NT2/D1 (cell line): ENCODE data around the gene C3.
A peak's percentile ranks its signal among the peaks of the same experiment; 100 is the strongest.
"Not testable (repeated sequence)": the region's sequence is repeated elsewhere in the genome, so short reads cannot be mapped to it uniquely, and the experiment has no call there.

Experiments
- DNase-seq: peaks from one replicate; pipeline ENCODE4 v3.0.0-alpha.2; 2011; ENCODE audit warnings: low read depth, low spot score
- H3K27me3 ChIP-seq: 2 replicates; pipeline ENCODE4 v1.6.0; 2011; ENCODE audit warnings: mild to moderate bottlenecking; ENCODE audit not compliant: insufficient read length, insufficient read depth
- H3K36me3 ChIP-seq: 2 replicates; pipeline ENCODE4 v1.6.1; 2011; ENCODE audit warnings: mild to moderate bottlenecking, low read length, mixed read lengths; ENCODE audit not compliant: insufficient read depth, insufficient read length
- H3K4me1 ChIP-seq: 2 replicates; pipeline ENCODE4 v1.5.1; 2011; ENCODE audit not compliant: insufficient read depth, insufficient read length
- H3K4me3 ChIP-seq: 2 replicates; pipeline ENCODE4 v1.5.1; 2011; ENCODE audit warnings: low read depth; ENCODE audit not compliant: insufficient read length
- H3K9ac ChIP-seq: 2 replicates; pipeline ENCODE4 v1.6.0; 2011; ENCODE audit warnings: low read depth; ENCODE audit not compliant: insufficient read length
- H3K9me3 ChIP-seq: 2 replicates; pipeline ENCODE4 v1.5.1; 2011; ENCODE audit warnings: mild to moderate bottlenecking, low read length; ENCODE audit not compliant: insufficient read depth
- SUZ12 ChIP-seq: IDR thresholded peaks from 2 replicates; pipeline ENCODE4 v1.6.1; 2011; ENCODE audit not compliant: insufficient read length, insufficient read depth; ENCODE audit errors: extremely low read depth
- YY1 ChIP-seq: IDR thresholded peaks from 2 replicates; pipeline ENCODE4 v1.6.1; 2011; ENCODE audit not compliant: insufficient read length, insufficient read depth
- ZNF274 ChIP-seq: IDR thresholded peaks from 2 replicates; pipeline ENCODE4 v1.6.1; 2011; ENCODE audit warnings: mild to moderate bottlenecking, low read depth, low read length

C3 gene

GRCh38 chr19:6753178-6754031 is 33.0 kb upstream of the C3 start:
- peak overlapping the region; percentile 87 for H3K9ac ChIP-seq
- peak; percentile 92 for DNase-seq

GRCh38 chr19:6752256-6753177 is 32.1 kb upstream of the C3 start:
- Histone ChIP-seq H3K9me3 (no peaks in the 10 kb centered on the region), H3K9ac (peak overlapping the region; percentile 87), H3K27me3 (no peaks in the 10 kb centered on the region), H3K36me3 (peaks cover 65% of the 10 kb centered on the region), H3K4me1 (peaks cover 18% of the 10 kb centered on the region), H3K4me3 (peak overlapping the region; percentile 41)
- TF ChIP-seq SUZ12 = no peak
- no peak for TF ChIP-seq YY1
- no peak for TF ChIP-seq ZNF274
- DNase-seq = no peak

More at GRCh38 chr19:6753178-6754031, 33.0 kb upstream of the C3 start:
- Histone ChIP-seq H3K9me3 (no peaks in the 10 kb centered on the region), H3K27me3 (no peaks in the 10 kb centered on the region), H3K4me3 (peak overlapping the region; percentile 41), H3K36me3 (peaks cover 57% of the 10 kb centered on the region), H3K4me1 (peaks cover 18% of the 10 kb centered on the region)
- TF ChIP-seq SUZ12 (no peak), ZNF274 (no peak), YY1 (no peak)

GRCh38 chr19:6751189-6751588 is 30.7 kb upstream of the C3 start:
- H3K9me3 ChIP-seq = peaks cover 7% of the 10 kb centered on the region; the same call in 1 of the 2 replicates
- H3K4me1 ChIP-seq = peaks cover 18% of the 10 kb centered on the region
- peaks cover 78% of the 10 kb centered on the region for H3K36me3 ChIP-seq
- DNase-seq = no peak
- H3K27me3 ChIP-seq = no peaks in the 10 kb centered on the region
- TF ChIP-seq YY1 = no peak
- TF ChIP-seq ZNF274 = no peak
- TF ChIP-seq SUZ12 = no peak
- no peak overlapping the region for H3K4me3 ChIP-seq
- H3K9ac ChIP-seq = no peak overlapping the region

- TF ChIP-seq YY1 (no peak), ZNF274 (no peak), SUZ12 (no peak)
- DNase-seq = no peak
- H3K4me3 ChIP-seq = no peak overlapping the region
- H3K9me3 ChIP-seq = peaks cover 7% of the 10 kb centered on the region; the same call in 1 of the 2 replicates
- H3K9ac ChIP-seq = no peak overlapping the region
- H3K27me3 ChIP-seq = no peaks in the 10 kb centered on the region
- peaks cover 23% of the 10 kb centered on the region for H3K4me1 ChIP-seq
- peaks cover 79% of the 10 kb centered on the region for H3K36me3 ChIP-seq
Observed at GRCh38 chr19:6750062-6750461, 29.6 kb upstream of the C3 start.

- H3K9me3 ChIP-seq, H3K27me3 ChIP-seq, H3K4me3 ChIP-seq, DNase-seq, H3K9ac ChIP-seq: not testable (repeated sequence)
- H3K36me3 ChIP-seq = peaks cover 74% of the 10 kb centered on the region
- H3K4me1 ChIP-seq = peaks cover 25% of the 10 kb centered on the region
Observed at GRCh38 chr19:6748543-6748942, 28.1 kb upstream of the C3 start.

DNA sequence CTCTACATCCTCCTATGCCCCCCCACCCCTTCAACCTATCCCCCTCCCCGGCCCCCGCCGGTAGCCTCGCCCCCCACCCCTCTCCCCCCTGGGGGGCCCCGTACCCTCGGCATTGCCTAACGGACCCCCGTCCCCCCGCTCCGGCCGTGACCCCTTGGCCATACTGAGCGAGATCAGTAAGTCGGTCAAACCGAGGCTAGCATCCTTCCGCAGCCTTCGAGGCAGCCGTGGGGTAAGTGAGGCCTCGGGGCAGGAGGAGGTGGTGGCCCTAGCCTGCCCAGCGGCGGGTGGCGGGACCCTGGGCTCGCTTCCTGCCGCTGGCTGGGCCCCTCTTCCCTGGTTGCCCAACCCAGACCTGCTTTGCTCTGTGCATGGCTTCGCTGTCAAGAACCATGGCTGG is 25.5 kb upstream of the C3 start:
- peaks cover 7% of the 10 kb centered on the region; the same call in 1 of the 2 replicates for H3K9me3 ChIP-seq
- H3K36me3 ChIP-seq = peaks cover 84% of the 10 kb centered on the region
- no peaks in the 10 kb centered on the region for H3K27me3 ChIP-seq
- H3K4me3 ChIP-seq = no peak overlapping the region
- no peak for DNase-seq
- H3K9ac ChIP-seq = no peak overlapping the region
- peaks cover 22% of the 10 kb centered on the region for H3K4me1 ChIP-seq
- TF ChIP-seq ZNF274 = no peak
- TF ChIP-seq SUZ12 = no peak
- TF ChIP-seq YY1 = no peak
